IMR-90 (cell line): ENCODE data around the gene NIPAL3. TPM values are rescaled to one million over a fixed set of nuclear protein-coding genes. Genes with fewer than 3 reads are reported as not detected.
A peak's percentile ranks its signal among the peaks of the same experiment; 100 is the strongest.

Experiments
- ATAC-seq: fragments of 200-7000 bp; cut with Tn5 transposase; 2 replicates; pipeline ENCODE4 v1.9.1; 2020; ENCODE audit warnings: low read depth, mild to moderate bottlenecking, moderate library complexity
- BruUV-seq: library from RNA; stranded (reverse); fragments of 400-500 nt; replicated peaks from 2 replicates; lab custom pipeline; 2021; lab: Mats Ljungman, UMichigan
- CTCF ChIA-PET: fragments of 300-600 bp; formaldehyde crosslinking; extraction: SDS; loops from one replicate; lab custom pipeline; 2021; ENCODE audit warnings: antibody characterized with exemption; lab: Yijun Ruan, JAX
- POLR2A ChIA-PET: fragments of 300-600 bp; sonication (Branson Sonifier 250); formaldehyde crosslinking; loops from one replicate; lab custom pipeline; 2022; ENCODE audit warnings: antibody characterized with exemption; ENCODE audit not compliant: unreplicated experiment; lab: Charles Lee
- DNase-seq: peaks from one replicate; pipeline ENCODE4 v3.0.0; 2013
- H2AFZ ChIP-seq: replicated peaks from 2 replicates; pipeline ENCODE3; 2013; ENCODE audit warnings: low read length, mild to moderate bottlenecking; ENCODE audit not compliant: poor library complexity
- H2AK5ac ChIP-seq: 2 replicates; pipeline ENCODE4 v1.6.1; 2013; ENCODE audit warnings: low read depth, low read length, inconsistent platforms
- H2AK9ac ChIP-seq: replicated peaks from 2 replicates; pipeline ENCODE3; 2013; ENCODE audit warnings: mild to moderate bottlenecking, low read depth, low read length, moderate library complexity; ENCODE audit not compliant: poor library complexity
- H2BK120ac ChIP-seq: 2 replicates; pipeline ENCODE4 v1.6.1; 2013; ENCODE audit warnings: low read depth, low read length, inconsistent platforms
- H2BK15ac ChIP-seq: 3 replicates; pipeline ENCODE4 v1.6.1; 2013; ENCODE audit warnings: low read depth, low read length, inconsistent platforms
- H2BK20ac ChIP-seq: 2 replicates; pipeline ENCODE4 v1.6.1; 2013; ENCODE audit warnings: low read depth, mild to moderate bottlenecking, inconsistent platforms, low read length, moderate library complexity
- H2BK5ac ChIP-seq: 2 replicates; pipeline ENCODE4 v1.6.1; 2013; ENCODE audit warnings: mild to moderate bottlenecking, low read depth, low read length, inconsistent platforms; ENCODE audit not compliant: poor library complexity, severe bottlenecking
- H3K14ac ChIP-seq: replicated peaks from 2 replicates; pipeline ENCODE4 v1.6.1; 2013; ENCODE audit warnings: low read depth, low read length, inconsistent platforms
- H3K18ac ChIP-seq: 2 replicates; pipeline ENCODE4 v1.6.1; 2013; ENCODE audit warnings: low read depth, low read length, control low read depth
- H3K23ac ChIP-seq: 2 replicates; pipeline ENCODE4 v1.6.1; 2013; ENCODE audit warnings: low read depth, low read length, inconsistent platforms
- H3K27ac ChIP-seq: 2 replicates; pipeline ENCODE4 v1.5.1; 2013; ENCODE audit warnings: mild to moderate bottlenecking, control low read depth, low read length; ENCODE audit not compliant: insufficient read depth
- H3K27me3 ChIP-seq: 2 replicates; pipeline ENCODE4 v1.6.1; 2013; ENCODE audit warnings: low read length; ENCODE audit not compliant: control insufficient read depth, insufficient read depth
- H3K36me3 ChIP-seq: 2 replicates; pipeline ENCODE4 v1.6.1; 2013; ENCODE audit warnings: low read length, mixed read lengths; ENCODE audit not compliant: control insufficient read depth, insufficient read depth
- H3K4ac ChIP-seq: 2 replicates; pipeline ENCODE4 v1.6.1; 2013; ENCODE audit warnings: low read depth, low read length, inconsistent platforms
- H3K4me1 ChIP-seq: 2 replicates; pipeline ENCODE4 v1.6.1; 2013; ENCODE audit warnings: low read length, mixed read lengths; ENCODE audit not compliant: control insufficient read depth, insufficient read depth
- H3K4me2 ChIP-seq: 2 replicates; pipeline ENCODE4 v1.6.1; 2013; ENCODE audit warnings: low read depth, mild to moderate bottlenecking, control low read depth, low read length, moderate library complexity
- H3K4me3 ChIP-seq: 2 replicates; pipeline ENCODE4 v1.5.1; 2013; ENCODE audit warnings: low read depth, mild to moderate bottlenecking, control low read depth, low read length, moderate library complexity; ENCODE audit not compliant: insufficient read depth
- H3K56ac ChIP-seq: 2 replicates; pipeline ENCODE4 v1.6.1; 2013; ENCODE audit warnings: low read length, inconsistent platforms; ENCODE audit not compliant: insufficient read depth; ENCODE audit errors: extremely low read depth
- H3K79me1 ChIP-seq, 2 experiments: 2 replicates each; pipeline ENCODE4 v1.6.1; 2013; ENCODE audit warnings: low read length in 2 of 2, inconsistent platforms in 1 of 2, low read depth in 1 of 2
- H3K9ac ChIP-seq: 2 replicates; pipeline ENCODE4 v1.6.1; 2013; ENCODE audit warnings: low read depth, low read length, control low read depth
- H3K9me1 ChIP-seq: 2 replicates; pipeline ENCODE4 v1.6.1; 2013; ENCODE audit warnings: low read length, inconsistent platforms; ENCODE audit not compliant: insufficient read depth
- H3K9me3 ChIP-seq: 2 replicates; pipeline ENCODE4 v1.6.1; 2013; ENCODE audit warnings: low read length; ENCODE audit not compliant: control insufficient read depth, insufficient read depth
- H4K20me1 ChIP-seq: 2 replicates; pipeline ENCODE4 v1.6.1; 2013; ENCODE audit warnings: low read length, inconsistent platforms; ENCODE audit not compliant: insufficient read depth
- H4K5ac ChIP-seq: 2 replicates; pipeline ENCODE4 v1.6.1; 2013; ENCODE audit warnings: mild to moderate bottlenecking, low read depth, low read length, control low read depth
- H4K8ac ChIP-seq, 2 experiments: 2 replicates each; pipeline ENCODE4 v1.6.1; 2013; ENCODE audit warnings: low read depth in 2 of 2, low read length in 2 of 2, control low read depth in 1 of 2, inconsistent platforms in 1 of 2
- H4K91ac ChIP-seq: 2 replicates; pipeline ENCODE4 v1.6.1; 2013; ENCODE audit warnings: low read depth, low read length, inconsistent platforms; ENCODE audit not compliant: insufficient read depth
- BHLHE40 ChIP-seq: fragments of 150-350 bp; IDR thresholded peaks from 2 replicates; pipeline ENCODE4 v1.6.1; 2016; ENCODE audit warnings: mild to moderate bottlenecking, low read depth, low read length
- CEBPB ChIP-seq: IDR thresholded peaks from 2 replicates; pipeline ENCODE4 v1.6.1; 2012; ENCODE audit warnings: low read depth, low read length, improper control_type of control experiment
- FOS ChIP-seq: fragments of 150-350 bp; IDR thresholded peaks from 2 replicates; pipeline ENCODE4 v1.6.1; 2016; ENCODE audit warnings: low read depth, low read length
- MAZ ChIP-seq: IDR thresholded peaks from 2 replicates; pipeline ENCODE4 v1.6.1; 2012; ENCODE audit warnings: low read depth, mild to moderate bottlenecking, low read length, improper control_type of control experiment, moderate library complexity, borderline replicate concordance
- MXI1 ChIP-seq: IDR thresholded peaks from 2 replicates; pipeline ENCODE4 v1.6.1; 2012; ENCODE audit warnings: low read depth, mild to moderate bottlenecking, low read length, moderate library complexity, borderline replicate concordance
- NFE2L2 ChIP-seq: fragments of 150-350 bp; IDR thresholded peaks from 2 replicates; pipeline ENCODE4 v1.6.1; 2016; ENCODE audit warnings: low read depth, mild to moderate bottlenecking, low read length
- POLR2A ChIP-seq: IDR thresholded peaks from 2 replicates; pipeline ENCODE4 v1.6.1; 2012; ENCODE audit warnings: mild to moderate bottlenecking, low read depth, low read length
- RAD21 ChIP-seq: IDR thresholded peaks from 2 replicates; pipeline ENCODE4 v1.6.1; 2012; ENCODE audit warnings: low read length, improper control_type of control experiment
- RCOR1 ChIP-seq: IDR thresholded peaks from 2 replicates; pipeline ENCODE4 v1.6.1; 2012; ENCODE audit warnings: mild to moderate bottlenecking, low read length, improper control_type of control experiment; ENCODE audit not compliant: insufficient replicate concordance
- RFX5 ChIP-seq: IDR thresholded peaks from 2 replicates; pipeline ENCODE4 v1.8.0; 2012; ENCODE audit warnings: low read depth, mild to moderate bottlenecking, low read length, moderate library complexity
- SMC3 ChIP-seq: fragments of 150-350 bp; IDR thresholded peaks from 2 replicates; pipeline ENCODE4 v1.6.1; 2016; ENCODE audit warnings: low read depth, mild to moderate bottlenecking, antibody characterized with exemption, low read length, moderate library complexity
- WGBS, 2 experiments: methylation state at CpG; one replicate each; pipeline versions ENCODE4 v1.1.5 to v1.1.7; 2013; ENCODE audit warnings: missing lambda C conversion rate in 2 of 2; ENCODE audit not compliant: insufficient read length in 1 of 2; ENCODE audit errors: extremely low coverage in 2 of 2; 5-methylcytosine and 5-hydroxymethylcytosine counted together
- dilution Hi-C: fragments of 300-500 bp; cut with HindIII; formaldehyde crosslinking; loops from one replicate; pipeline ENCODE4 v1.14.3; 2018; ENCODE audit warnings: low sequenced_read_pairs; ENCODE audit not compliant: unreplicated experiment
- in situ Hi-C: fragments of 300-500 bp; cut with MboI; formaldehyde crosslinking; loops from 3 replicates; pipeline ENCODE4 v1.14.3; 2019; ENCODE audit warnings: low sequenced_read_pairs, inconsistent platforms, mixed read lengths
- intact Hi-C: fragments of 100-400 bp; cut with micrococcal nuclease; formaldehyde crosslinking; loops from 2 replicates; pipeline ENCODE4 v1.10.0; 2022
- polyA plus RNA-seq, 3 experiments: library from polyadenylated mRNA; depleted of rRNA; stranded (reverse); fragments of >200 nt; gene quantifications; 2 replicates each; pipeline ENCODE4 v1.2.3, GENCODE V29; 2012; ENCODE audit warnings: low replicate concordance in 1 of 3
- total RNA-seq: library from RNA; depleted of rRNA; stranded (reverse); fragments of >200 nt; gene quantifications from 2 replicates; pipeline ENCODE4 v1.2.3, GENCODE V29; 2012
- TF ChIP-seq, protein P1 (sequence below): fragments of 150-350 bp; IDR thresholded peaks from 2 replicates; pipeline ENCODE4 v1.6.1; 2016; ENCODE audit warnings: low read depth, mild to moderate bottlenecking, low read length, moderate library complexity, borderline replicate concordance
- TF ChIP-seq, protein P2 (sequence below): conservative IDR thresholded peaks from 2 replicates; pipeline ENCODE4 v1.5.1; 2012; ENCODE audit warnings: mild to moderate bottlenecking, low read depth, low read length, improper control_type of control experiment
- TF ChIP-seq, protein P3 (sequence below): fragments of 150-350 bp; IDR thresholded peaks from 2 replicates; pipeline ENCODE4 v1.6.1; 2017; ENCODE audit warnings: mild to moderate bottlenecking, antibody characterized with exemption, low read length, low read depth

Gene NIPAL3
- total and polyA plus RNA-seq, 2 of the 4 experiments (the other 2 are of a cell fraction): 55.0 to 123 TPM

DNA sequence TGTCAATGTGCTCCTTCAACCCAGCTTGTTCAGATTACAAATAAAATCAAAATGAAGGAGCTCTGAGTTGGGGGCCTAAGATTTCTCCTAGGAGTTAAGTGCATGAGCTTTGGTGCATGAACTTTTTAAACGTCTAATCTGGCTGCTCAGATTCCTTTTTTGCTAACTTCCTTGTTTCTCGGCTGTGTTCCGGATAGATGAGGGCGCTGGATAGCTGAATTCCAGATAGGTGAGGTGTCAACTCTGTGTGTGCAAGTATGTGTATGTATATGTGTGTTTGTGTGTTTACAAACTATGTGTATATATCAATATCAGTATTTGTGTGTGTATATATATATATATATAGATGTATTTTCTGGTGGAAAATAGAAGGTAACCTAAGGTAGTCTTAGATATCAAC lies 49.5 kb downstream of the NIPAL3 start:
- H3K4me3 ChIP-seq: no peak overlapping the region
- no peak overlapping the region; the same call in 1 of the 2 replicates for H2AK5ac ChIP-seq
- WGBS, 2 experiments: no CpG with 5 or more reads among the region's 4 CpGs
- no peak overlapping the region for H3K9ac ChIP-seq
- dilution Hi-C loops (no loop called here), intact Hi-C loops (no loop called here), in situ Hi-C loops (no loop called here)
- no peak overlapping the region for H2AK9ac ChIP-seq
- H3K27ac ChIP-seq: no peak overlapping the region
- TF ChIP-seq POLR2A (no peak), MAZ (no peak), MXI1 (no peak), NFE2L2 (no peak), RCOR1 (no peak), SMC3 (no peak), CEBPB (no peak), BHLHE40 (no peak), RFX5 (no peak), RAD21 (no peak), FOS (no peak)
- TF ChIP-seq, protein P1, sequence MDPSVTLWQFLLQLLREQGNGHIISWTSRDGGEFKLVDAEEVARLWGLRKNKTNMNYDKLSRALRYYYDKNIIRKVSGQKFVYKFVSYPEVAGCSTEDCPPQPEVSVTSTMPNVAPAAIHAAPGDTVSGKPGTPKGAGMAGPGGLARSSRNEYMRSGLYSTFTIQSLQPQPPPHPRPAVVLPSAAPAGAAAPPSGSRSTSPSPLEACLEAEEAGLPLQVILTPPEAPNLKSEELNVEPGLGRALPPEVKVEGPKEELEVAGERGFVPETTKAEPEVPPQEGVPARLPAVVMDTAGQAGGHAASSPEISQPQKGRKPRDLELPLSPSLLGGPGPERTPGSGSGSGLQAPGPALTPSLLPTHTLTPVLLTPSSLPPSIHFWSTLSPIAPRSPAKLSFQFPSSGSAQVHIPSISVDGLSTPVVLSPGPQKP: no peak
- TF ChIP-seq, protein P2, sequence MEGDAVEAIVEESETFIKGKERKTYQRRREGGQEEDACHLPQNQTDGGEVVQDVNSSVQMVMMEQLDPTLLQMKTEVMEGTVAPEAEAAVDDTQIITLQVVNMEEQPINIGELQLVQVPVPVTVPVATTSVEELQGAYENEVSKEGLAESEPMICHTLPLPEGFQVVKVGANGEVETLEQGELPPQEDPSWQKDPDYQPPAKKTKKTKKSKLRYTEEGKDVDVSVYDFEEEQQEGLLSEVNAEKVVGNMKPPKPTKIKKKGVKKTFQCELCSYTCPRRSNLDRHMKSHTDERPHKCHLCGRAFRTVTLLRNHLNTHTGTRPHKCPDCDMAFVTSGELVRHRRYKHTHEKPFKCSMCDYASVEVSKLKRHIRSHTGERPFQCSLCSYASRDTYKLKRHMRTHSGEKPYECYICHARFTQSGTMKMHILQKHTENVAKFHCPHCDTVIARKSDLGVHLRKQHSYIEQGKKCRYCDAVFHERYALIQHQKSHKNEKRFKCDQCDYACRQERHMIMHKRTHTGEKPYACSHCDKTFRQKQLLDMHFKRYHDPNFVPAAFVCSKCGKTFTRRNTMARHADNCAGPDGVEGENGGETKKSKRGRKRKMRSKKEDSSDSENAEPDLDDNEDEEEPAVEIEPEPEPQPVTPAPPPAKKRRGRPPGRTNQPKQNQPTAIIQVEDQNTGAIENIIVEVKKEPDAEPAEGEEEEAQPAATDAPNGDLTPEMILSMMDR: no peak
- TF ChIP-seq, protein P3, sequence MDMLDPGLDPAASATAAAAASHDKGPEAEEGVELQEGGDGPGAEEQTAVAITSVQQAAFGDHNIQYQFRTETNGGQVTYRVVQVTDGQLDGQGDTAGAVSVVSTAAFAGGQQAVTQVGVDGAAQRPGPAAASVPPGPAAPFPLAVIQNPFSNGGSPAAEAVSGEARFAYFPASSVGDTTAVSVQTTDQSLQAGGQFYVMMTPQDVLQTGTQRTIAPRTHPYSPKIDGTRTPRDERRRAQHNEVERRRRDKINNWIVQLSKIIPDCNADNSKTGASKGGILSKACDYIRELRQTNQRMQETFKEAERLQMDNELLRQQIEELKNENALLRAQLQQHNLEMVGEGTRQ: no peak
- H4K91ac ChIP-seq: no peak overlapping the region
- H3K4ac ChIP-seq: peak overlapping the region; percentile 31; the same call in 1 of the 2 replicates
- no peak overlapping the region for H3K14ac ChIP-seq
- peaks cover 18% of the 10 kb centered on the region for H3K9me1 ChIP-seq
- no peak for ATAC-seq
- H4K8ac ChIP-seq: no peak overlapping the region
- no peak overlapping the region for H3K23ac ChIP-seq
- H3K56ac ChIP-seq: no peak overlapping the region
- no TSS peak for BruUV-seq
- peak overlapping the region; percentile 56; the same call in 1 of the 3 replicates for H2BK15ac ChIP-seq
- no peak overlapping the region for H2BK20ac ChIP-seq
- ChIA-PET CTCF (no interaction called here), POLR2A (no interaction called here)
- H3K27me3 ChIP-seq: no peaks in the 10 kb centered on the region
- H2BK5ac ChIP-seq: no peak overlapping the region
- no peaks in the 10 kb centered on the region; the same call in 1 of the 2 replicates for H3K9me3 ChIP-seq
- no peak overlapping the region for H3K4me2 ChIP-seq
- H2BK120ac ChIP-seq: no peak overlapping the region
- no peak for DNase-seq
- H3K79me1 ChIP-seq: 0 out of 4 replicates have a peak, but pooled peaks cover 0 to 5% of the 10 kb centered on the region in 2 experiments
- no peak overlapping the region for H3K18ac ChIP-seq
- H3K36me3 ChIP-seq: peaks cover 22% of the 10 kb centered on the region
- peaks cover 4% of the 10 kb centered on the region for H3K4me1 ChIP-seq
- no peak overlapping the region for H4K5ac ChIP-seq
- no peaks in the 10 kb centered on the region for H4K20me1 ChIP-seq
- no peak overlapping the region for H2AFZ ChIP-seq
